Immature natural killer cell (primary cell): Measurements from ENCODE around the gene BRMS1L. TPM values are rescaled to one million over a fixed set of nuclear protein-coding genes. Genes with fewer than 3 reads are reported as not detected.
"Not testable (repeated sequence)": the region's sequence is repeated elsewhere in the genome, so short reads cannot be mapped to it uniquely, and the experiment has no call there.

ENCODE experiments used
- DNase-seq, 3 donors: peaks; one replicate each; pipeline ENCODE4 v3.0.0; 2022; ENCODE audit warnings: mixed read lengths in 1 of 3
- H3K27ac Mint-ChIP-seq, 6 donors: one replicate each; pipeline ENCODE4 v1.8.0; 2020; ENCODE audit warnings: mixed read lengths in 6 of 6, mild to moderate bottlenecking in 5 of 6, inconsistent platforms in 4 of 6, moderate library complexity in 3 of 6
- H3K27me3 Mint-ChIP-seq, 3 donors: one replicate each; pipeline ENCODE4 v1.8.0; 2020 to 2021; ENCODE audit warnings: low read depth in 3 of 3, mild to moderate bottlenecking in 3 of 3, mixed read lengths in 3 of 3, moderate library complexity in 3 of 3, inconsistent platforms in 1 of 3
- H3K36me3 Mint-ChIP-seq, 3 donors: one replicate each; pipeline ENCODE4 v1.8.0; 2020; ENCODE audit warnings: mixed read lengths in 3 of 3, inconsistent platforms in 2 of 3, mild to moderate bottlenecking in 2 of 3
- H3K4me1 Mint-ChIP-seq, 2 donors: one replicate each; pipeline ENCODE4 v1.8.0; 2020; ENCODE audit warnings: inconsistent platforms in 2 of 2, mild to moderate bottlenecking in 2 of 2, mixed read lengths in 2 of 2, moderate library complexity in 1 of 2
- H3K4me3 Mint-ChIP-seq, 5 donors: one replicate each; pipeline ENCODE4 v1.8.0; 2020; ENCODE audit warnings: mild to moderate bottlenecking in 5 of 5, mixed read lengths in 5 of 5, inconsistent platforms in 3 of 5, moderate library complexity in 3 of 5
- H3K9me3 Mint-ChIP-seq, 6 donors: one replicate each; pipeline ENCODE4 v1.8.0; 2020; ENCODE audit warnings: mild to moderate bottlenecking in 6 of 6, mixed read lengths in 6 of 6, inconsistent platforms in 4 of 6, moderate library complexity in 3 of 6
- polyA plus RNA-seq, 3 donors: library from polyadenylated mRNA; unstranded; fragments of 300-500 nt; fragmentation: Illumina TruSeq; gene quantifications; one replicate each; pipeline ENCODE4 v1.2.3, GENCODE V29; 2021

Gene BRMS1L, protein sequence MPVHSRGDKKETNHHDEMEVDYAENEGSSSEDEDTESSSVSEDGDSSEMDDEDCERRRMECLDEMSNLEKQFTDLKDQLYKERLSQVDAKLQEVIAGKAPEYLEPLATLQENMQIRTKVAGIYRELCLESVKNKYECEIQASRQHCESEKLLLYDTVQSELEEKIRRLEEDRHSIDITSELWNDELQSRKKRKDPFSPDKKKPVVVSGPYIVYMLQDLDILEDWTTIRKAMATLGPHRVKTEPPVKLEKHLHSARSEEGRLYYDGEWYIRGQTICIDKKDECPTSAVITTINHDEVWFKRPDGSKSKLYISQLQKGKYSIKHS
- polyA plus RNA-seq = 1 to 10 TPM; 1.4 to 2.7 (median 1.9) TPM

DNA sequence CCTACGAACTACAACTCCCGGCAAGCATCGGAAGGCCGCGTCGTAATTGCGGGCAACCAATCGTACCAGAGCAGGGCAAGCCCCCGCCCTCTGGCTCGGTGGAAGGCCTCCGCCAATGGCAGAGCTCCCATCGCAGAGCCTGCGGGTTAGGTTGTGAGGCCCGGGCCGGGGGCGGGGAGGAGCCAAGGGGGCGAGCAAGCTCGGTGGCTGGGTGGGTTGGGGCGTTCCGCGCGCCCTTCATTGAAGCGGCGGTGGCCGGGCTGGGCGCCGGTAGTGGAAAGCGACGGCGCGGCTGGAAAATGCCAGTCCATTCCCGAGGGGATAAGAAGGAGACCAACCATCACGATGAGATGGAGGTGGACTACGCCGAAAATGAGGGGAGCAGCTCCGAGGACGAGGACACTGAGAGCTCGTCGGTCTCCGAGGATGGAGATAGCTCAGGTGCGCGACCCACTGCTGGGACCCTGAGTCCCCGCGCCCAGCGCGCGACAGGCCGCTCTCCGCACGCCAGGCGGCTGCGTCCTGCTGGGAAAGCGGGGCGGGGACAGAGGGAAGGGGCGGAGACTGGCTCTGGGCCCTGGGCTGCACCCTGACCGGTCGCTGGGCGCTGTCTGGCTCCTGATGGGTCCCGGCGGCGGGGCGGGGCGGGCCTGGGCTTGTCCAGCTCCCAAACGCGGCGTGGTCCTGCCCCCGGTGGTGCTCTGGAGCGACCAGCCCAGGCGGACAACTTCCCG lies at the start of gene BRMS1L:
Gene BRMS1L (plus strand): TSS at position 121 of the 734 bp plus-strand sequence. CDS start 179 bp downstream, at position 300.
- Mint-ChIP-seq H3K4me3 (peak within 1 kb of the TSS; percentile 82 to 94 (median 90)), H3K9me3 (no peaks in the 10 kb centered on the region), H3K27ac (peak within 1 kb of the TSS; percentile 76 to 96 (median 87)), H3K4me1 (peaks cover 19 to 20% of the 10 kb centered on the region in 2 donors), H3K27me3 (peaks cover 4 to 8% (median 5%) of the 10 kb centered on the region in 3 donors), H3K36me3 (peaks cover 0 to 3% (median 2%) of the 10 kb centered on the region in 3 donors)
- DNase-seq = peak; percentile 93 to 95 (median 94)

DNA sequence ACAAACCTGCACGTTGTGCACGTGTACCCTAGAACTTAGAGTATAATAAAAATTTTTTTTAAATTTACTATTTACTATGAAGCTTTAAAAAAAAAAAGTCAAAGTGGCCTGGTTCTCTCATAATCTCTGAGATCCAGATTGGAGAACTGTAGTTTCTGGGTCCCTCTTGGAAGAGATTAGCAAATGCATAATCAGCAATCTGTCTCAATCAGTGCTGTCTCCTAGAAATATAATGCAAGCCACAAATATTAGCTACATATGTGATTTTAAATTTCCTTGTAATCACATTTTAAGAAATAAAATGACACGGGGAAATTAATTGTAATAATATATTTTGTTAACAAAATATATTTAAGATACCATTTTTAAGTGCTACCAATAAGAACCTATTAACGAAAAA lies 49.3 kb upstream of the BRMS1L start:
- H3K4me3 Mint-ChIP-seq = no peak overlapping the region
- H3K27ac Mint-ChIP-seq = no peak overlapping the region
- peaks cover 1 to 14% of the 10 kb centered on the region in 2 donors for H3K4me1 Mint-ChIP-seq
- DNase-seq = no peak
- H3K9me3 Mint-ChIP-seq = peaks cover 5 to 18% (median 12%) of the 10 kb centered on the region in 6 donors
- H3K27me3 Mint-ChIP-seq = peaks cover 0 to 1% (median 0%) of the 10 kb centered on the region in 3 donors
- peaks cover 11 to 20% (median 12%) of the 10 kb centered on the region in 3 donors for H3K36me3 Mint-ChIP-seq

DNA sequence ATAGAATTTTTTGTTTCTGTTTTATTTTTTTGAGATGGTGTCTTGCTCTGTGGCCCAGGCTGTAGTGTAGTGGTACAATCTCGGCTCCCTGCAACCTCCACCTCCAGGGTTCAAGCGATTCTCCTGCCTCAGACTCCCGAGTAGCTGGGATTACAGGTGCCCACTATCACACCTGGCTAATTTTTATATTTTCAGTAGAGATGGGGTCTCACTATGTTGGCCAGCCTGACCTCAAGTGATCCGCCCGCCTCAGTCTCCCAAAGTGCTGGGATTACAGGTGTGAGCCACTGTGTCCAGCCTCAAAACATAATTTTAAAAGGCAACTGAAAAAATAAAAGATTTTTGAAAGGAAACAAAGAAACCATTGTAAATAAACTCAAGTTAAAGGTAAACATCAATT lies 48.6 kb upstream of the BRMS1L start:
- DNase-seq, H3K4me3 Mint-ChIP-seq, H3K27me3 Mint-ChIP-seq, H3K27ac Mint-ChIP-seq: not testable (repeated sequence)
- peaks cover 5 to 18% (median 12%) of the 10 kb centered on the region in 6 donors for H3K9me3 Mint-ChIP-seq
- H3K36me3 Mint-ChIP-seq = peaks cover 11 to 20% (median 12%) of the 10 kb centered on the region in 3 donors
- peaks cover 1 to 14% of the 10 kb centered on the region in 2 donors for H3K4me1 Mint-ChIP-seq

DNA sequence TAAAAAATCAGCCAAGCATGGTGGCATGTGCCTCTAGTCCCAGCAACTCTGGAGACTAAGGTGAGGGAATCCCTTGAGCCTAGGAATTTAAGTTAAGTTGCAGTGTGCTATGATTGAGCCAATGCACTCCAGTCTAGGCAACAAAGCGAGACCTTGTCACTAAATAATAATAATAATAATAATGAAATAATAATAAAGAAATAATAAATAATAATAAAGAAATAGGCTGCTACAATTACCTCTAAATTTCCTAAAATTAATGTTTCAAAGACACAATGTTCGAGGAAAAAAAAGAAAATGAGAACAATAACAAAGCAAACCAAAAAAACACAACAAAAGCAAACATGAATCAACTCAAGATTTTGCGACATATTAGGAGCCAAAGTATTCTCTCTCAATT lies 46.8 kb upstream of the BRMS1L start:
- H3K4me3 Mint-ChIP-seq = no peak overlapping the region
- H3K27ac Mint-ChIP-seq = no peak overlapping the region
- H3K27me3 Mint-ChIP-seq = peaks cover 0 to 1% (median 0%) of the 10 kb centered on the region in 3 donors
- no peak for DNase-seq
- peaks cover 2 to 25% of the 10 kb centered on the region in 2 donors for H3K4me1 Mint-ChIP-seq
- peaks cover 11 to 20% (median 12%) of the 10 kb centered on the region in 3 donors for H3K36me3 Mint-ChIP-seq
- H3K9me3 Mint-ChIP-seq = peaks cover 5 to 18% (median 12%) of the 10 kb centered on the region in 6 donors

DNA sequence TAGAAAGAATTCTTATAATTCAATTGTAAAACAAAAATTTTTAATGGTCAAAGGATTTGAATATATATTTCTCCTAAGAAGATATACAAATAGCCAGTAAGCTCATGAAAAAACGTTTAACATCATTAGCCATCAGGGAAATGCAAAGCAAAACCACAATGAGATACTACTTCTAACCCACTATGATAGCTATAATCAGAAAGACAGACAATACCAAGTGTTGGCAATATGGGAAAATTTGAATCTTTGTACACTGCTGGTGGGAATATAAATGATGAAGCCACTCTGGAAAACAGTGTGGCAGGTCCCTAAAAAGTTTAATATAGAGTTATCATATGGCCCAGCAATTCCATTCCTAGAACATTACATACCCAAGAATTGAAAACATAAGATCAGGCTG lies 42.4 kb upstream of the BRMS1L start:
- H3K4me3 Mint-ChIP-seq = no peak overlapping the region
- peaks cover 5 to 43% of the 10 kb centered on the region in 2 donors for H3K4me1 Mint-ChIP-seq
- DNase-seq = no peak
- H3K9me3 Mint-ChIP-seq = peaks cover 5 to 18% (median 12%) of the 10 kb centered on the region in 6 donors
- no peak overlapping the region for H3K27ac Mint-ChIP-seq
- peaks cover 11 to 12% (median 12%) of the 10 kb centered on the region in 3 donors for H3K36me3 Mint-ChIP-seq
- peaks cover 0 to 1% (median 0%) of the 10 kb centered on the region in 3 donors for H3K27me3 Mint-ChIP-seq

DNA sequence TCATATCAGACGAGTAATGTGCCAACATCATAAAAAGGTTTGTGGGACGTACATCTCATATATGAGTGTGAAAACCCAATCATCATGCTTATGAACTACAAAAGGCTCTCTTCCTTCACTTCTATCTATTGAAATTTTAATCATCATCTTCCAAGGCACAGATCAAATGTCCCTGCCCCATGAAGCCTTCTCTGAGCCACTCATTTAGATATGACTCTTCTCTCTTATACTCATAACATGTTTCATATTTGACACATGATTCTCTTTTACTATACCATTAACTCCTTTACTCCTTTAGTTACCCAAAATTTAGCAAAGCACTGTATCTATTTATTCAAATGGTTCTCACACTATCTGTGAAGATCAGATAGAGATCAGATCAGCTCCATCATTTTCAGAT lies 39.3 kb upstream of the BRMS1L start:
- Mint-ChIP-seq H3K27me3 (no peaks in the 10 kb centered on the region), H3K9me3 (peaks cover 0 to 2% (median 0%) of the 10 kb centered on the region in 6 donors), H3K27ac (peak overlapping the region in 2 of 6 donors; percentile 19 to 21), H3K4me3 (no peak overlapping the region), H3K4me1 (peaks cover 23 to 57% of the 10 kb centered on the region in 2 donors), H3K36me3 (no peaks in the 10 kb centered on the region)
- no peak for DNase-seq

DNA sequence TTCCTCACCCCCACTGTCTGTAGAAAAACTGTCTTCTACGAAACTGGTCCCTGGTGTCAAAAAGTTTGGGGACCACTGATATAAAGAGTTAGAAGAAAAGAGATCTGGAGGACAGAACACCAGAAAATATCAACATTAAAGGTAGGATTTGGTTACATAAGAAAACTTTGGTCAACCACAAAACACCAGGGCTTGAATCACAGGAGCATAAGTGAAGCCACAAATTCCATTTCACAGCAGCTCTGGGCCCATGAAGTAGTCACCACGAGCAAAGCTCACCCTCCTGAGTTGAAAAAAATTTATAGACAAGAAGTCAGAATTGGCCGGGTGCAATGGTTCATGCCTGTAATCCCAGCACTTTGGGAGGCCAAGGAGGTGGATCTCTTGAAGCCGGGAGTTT lies 36.5 kb upstream of the BRMS1L start:
- H3K9me3 Mint-ChIP-seq = no peaks in the 10 kb centered on the region
- H3K27me3 Mint-ChIP-seq = peaks cover 0 to 2% (median 0%) of the 10 kb centered on the region in 3 donors
- no peak for DNase-seq
- H3K4me3 Mint-ChIP-seq = no peak overlapping the region
- H3K4me1 Mint-ChIP-seq = peaks cover 21 to 43% of the 10 kb centered on the region in 2 donors
- H3K36me3 Mint-ChIP-seq = no peaks in the 10 kb centered on the region
- H3K27ac Mint-ChIP-seq = peak overlapping the region in 1 of 6 donors; percentile 11

DNA sequence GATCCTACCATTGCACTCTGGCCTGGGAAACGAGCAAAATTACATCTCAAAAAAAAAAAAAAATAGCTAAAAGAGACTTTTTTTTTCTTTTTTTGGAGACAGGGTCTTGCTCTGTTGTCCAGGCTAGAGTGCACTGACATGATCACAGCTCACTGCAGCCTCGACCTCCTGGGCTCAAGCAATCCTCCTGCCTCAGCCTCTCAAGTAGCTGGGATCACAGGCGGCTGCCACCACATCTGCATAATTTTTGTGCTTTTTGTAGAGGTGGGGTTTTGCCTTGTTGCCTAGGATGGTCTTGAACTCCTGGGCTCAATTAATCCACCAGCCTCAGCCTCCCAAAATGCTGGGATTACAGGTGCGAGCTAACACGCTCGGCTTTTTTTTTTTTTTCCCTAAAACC lies 28.3 kb upstream of the BRMS1L start:
- no peaks in the 10 kb centered on the region for H3K9me3 Mint-ChIP-seq
- peaks cover 11 to 47% of the 10 kb centered on the region in 2 donors for H3K4me1 Mint-ChIP-seq
- no peak for DNase-seq
- peaks cover 0 to 7% (median 0%) of the 10 kb centered on the region in 3 donors for H3K27me3 Mint-ChIP-seq
- peaks cover 0 to 4% (median 0%) of the 10 kb centered on the region in 3 donors for H3K36me3 Mint-ChIP-seq
- H3K4me3 Mint-ChIP-seq = no peak overlapping the region
- no peak overlapping the region for H3K27ac Mint-ChIP-seq

DNA sequence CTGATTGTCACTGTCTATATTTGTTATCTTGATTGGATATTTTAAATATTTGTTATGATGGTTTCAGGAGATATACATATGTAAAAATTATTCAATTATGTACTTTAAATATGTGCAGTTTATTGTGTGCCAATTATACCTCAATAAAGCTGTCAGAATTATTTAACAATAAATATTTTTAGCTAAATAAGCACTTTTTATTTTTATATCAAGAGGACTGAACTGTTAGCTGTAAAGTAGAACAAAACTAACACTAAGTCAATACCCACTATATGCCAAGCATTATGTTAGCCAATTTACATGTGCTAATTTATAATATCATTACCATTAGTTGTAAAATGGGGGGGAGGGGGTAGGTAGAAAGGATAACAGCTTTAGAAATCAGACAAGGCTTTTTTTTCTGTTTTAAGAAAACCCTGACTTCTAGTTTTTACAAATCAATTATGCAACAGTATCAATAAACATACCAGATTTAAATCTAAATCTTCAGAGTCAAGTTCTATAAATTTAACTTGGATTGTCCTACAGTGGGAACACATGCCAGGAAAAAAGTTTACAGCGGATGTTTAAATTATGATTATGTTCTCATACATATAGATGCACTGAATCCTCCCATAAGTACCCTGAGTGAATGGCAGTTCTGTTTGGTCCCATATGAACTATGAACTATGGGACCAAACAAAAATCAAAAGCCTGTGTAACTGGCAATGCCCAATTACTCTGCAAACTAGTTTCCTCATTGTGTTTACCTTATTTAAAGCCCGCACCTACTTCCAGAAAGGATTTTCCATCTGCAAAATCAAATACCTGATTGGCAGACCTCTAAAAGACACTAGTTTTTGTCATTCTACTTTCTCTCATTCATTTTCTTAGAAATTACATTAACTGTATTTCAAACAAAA lies 19.9 kb upstream of the BRMS1L start:
- no peak for DNase-seq
- peak overlapping the region in 2 of 5 donors; percentile 7 to 13 for H3K4me3 Mint-ChIP-seq
- H3K9me3 Mint-ChIP-seq = no peaks in the 10 kb centered on the region
- peak overlapping the region in 5 of 6 donors; percentile 94 to 100 (median 98) for H3K27ac Mint-ChIP-seq
- peaks cover 29 to 59% of the 10 kb centered on the region in 2 donors for H3K4me1 Mint-ChIP-seq
- peaks cover 10 to 18% (median 18%) of the 10 kb centered on the region in 3 donors for H3K27me3 Mint-ChIP-seq
- H3K36me3 Mint-ChIP-seq = peaks cover 0 to 7% (median 4%) of the 10 kb centered on the region in 3 donors

DNA sequence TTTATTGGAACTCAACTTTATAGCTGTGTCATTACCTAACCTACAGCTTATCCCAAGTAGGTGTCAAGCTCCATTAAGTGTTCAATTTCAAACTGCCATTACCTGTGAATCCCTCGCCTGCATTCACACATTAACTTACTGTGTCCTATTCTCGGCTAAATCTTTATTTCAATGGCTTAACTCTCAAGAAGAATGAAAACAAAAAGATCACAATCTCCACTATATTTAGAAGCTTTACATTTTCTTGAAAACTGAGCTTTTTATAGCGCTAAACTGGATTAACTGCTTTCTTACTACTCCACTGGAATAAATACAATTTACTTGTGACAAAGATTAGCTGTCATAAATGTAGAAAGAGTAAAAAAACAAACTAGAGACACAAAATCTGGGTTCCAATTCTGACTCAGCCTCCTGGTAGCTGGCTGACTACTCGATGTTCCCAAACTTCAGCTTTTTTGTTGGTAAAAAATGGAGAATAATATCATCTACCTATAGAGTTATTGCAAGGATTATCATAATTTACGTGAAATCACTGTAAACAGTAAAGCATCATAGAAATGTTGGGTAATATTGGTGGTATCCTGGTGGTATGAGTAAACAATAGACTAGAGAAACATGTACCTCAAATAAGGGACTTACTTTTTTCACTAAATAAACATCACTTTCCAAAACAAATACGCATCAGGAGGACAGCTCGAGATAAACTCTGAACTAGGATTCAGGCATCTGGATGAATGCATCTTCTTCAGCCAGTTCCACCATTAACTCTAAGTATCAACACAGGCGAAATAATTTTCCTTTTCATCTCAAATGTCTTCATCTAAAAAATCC lies 18.8 kb upstream of the BRMS1L start:
- Mint-ChIP-seq H3K36me3 (peaks cover 0 to 7% (median 1%) of the 10 kb centered on the region in 3 donors), H3K27me3 (peaks cover 10 to 18% (median 18%) of the 10 kb centered on the region in 3 donors), H3K4me1 (peaks cover 29 to 48% of the 10 kb centered on the region in 2 donors), H3K27ac (peak overlapping the region; percentile 94 to 100 (median 98)), H3K9me3 (no peaks in the 10 kb centered on the region), H3K4me3 (peak overlapping the region; percentile 96 to 99 (median 96))
- DNase-seq = no peak

DNA sequence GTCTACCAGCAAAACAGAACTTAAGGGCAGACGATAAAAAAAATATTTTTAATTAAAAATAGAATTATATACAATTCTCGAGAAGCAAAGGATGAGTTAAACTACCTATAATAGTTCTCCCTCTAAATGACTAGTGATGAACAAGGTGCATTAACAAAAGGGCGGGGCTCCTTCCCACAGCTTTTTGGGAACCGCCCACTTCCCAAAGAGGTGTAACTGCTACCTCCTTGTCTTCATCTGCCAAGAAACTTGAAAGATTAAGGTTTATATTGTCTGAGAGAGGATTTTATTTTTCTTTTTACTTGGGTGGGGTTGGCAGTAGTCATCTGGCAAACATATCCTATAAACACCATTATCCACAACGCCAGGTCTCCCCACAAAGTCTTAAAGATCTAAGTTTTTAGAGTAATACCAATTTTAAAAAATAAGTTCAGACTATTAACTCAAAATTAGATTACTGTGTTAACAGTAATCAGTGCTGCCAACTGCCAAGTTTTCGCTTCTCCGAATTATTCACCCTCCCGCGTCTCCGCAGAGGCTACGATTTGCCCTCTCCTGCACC lies 18.0 kb upstream of the BRMS1L start:
- Mint-ChIP-seq H3K4me1 (peaks cover 29 to 40% of the 10 kb centered on the region in 2 donors), H3K27me3 (peaks cover 10 to 20% (median 19%) of the 10 kb centered on the region in 3 donors), H3K36me3 (peaks cover 0 to 5% (median 0%) of the 10 kb centered on the region in 3 donors), H3K9me3 (no peaks in the 10 kb centered on the region), H3K4me3 (peak overlapping the region; percentile 96 to 99 (median 96)), H3K27ac (peak overlapping the region; percentile 94 to 100 (median 98))
- peak in 1 of 3 donors; percentile 12 for DNase-seq
